Measurements from ENCODE around the gene SERPINA12.

The SERPINA12 gene

GRCh38 chr14:94517248-94517640 is 8.0 kb upstream of the SERPINA12 start:
- no peak overlapping the region for H2AFZ ChIP-seq (ENCODE audit: low read length)
- TF ChIP-seq, protein P1, sequence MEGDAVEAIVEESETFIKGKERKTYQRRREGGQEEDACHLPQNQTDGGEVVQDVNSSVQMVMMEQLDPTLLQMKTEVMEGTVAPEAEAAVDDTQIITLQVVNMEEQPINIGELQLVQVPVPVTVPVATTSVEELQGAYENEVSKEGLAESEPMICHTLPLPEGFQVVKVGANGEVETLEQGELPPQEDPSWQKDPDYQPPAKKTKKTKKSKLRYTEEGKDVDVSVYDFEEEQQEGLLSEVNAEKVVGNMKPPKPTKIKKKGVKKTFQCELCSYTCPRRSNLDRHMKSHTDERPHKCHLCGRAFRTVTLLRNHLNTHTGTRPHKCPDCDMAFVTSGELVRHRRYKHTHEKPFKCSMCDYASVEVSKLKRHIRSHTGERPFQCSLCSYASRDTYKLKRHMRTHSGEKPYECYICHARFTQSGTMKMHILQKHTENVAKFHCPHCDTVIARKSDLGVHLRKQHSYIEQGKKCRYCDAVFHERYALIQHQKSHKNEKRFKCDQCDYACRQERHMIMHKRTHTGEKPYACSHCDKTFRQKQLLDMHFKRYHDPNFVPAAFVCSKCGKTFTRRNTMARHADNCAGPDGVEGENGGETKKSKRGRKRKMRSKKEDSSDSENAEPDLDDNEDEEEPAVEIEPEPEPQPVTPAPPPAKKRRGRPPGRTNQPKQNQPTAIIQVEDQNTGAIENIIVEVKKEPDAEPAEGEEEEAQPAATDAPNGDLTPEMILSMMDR (IDR thresholded peaks at IDR 0.05; ENCODE audit: low read length), result no peak
- TF ChIP-seq EZH2 (IDR thresholded peaks at IDR 0.05; ENCODE audit: borderline replicate concordance, low read length), result no peak
- no peak overlapping the region for H3K4me3 ChIP-seq (ENCODE audit: low read depth, low read length, poor library complexity, severe bottlenecking)
- H3K9ac ChIP-seq (ENCODE audit: low read length), result no peak overlapping the region
- H3K4me2 ChIP-seq (ENCODE audit: low read length), result no peak overlapping the region
- peaks cover 6% of the 10 kb centered on the region; the same call in 1 of the 2 replicates for H3K27me3 ChIP-seq (ENCODE audit: insufficient read depth, low read length)
- no peaks in the 10 kb centered on the region for H3K36me3 ChIP-seq (ENCODE audit: insufficient read depth, low read length)
- H4K20me1 ChIP-seq (ENCODE audit: insufficient read depth, low read length), result no peaks in the 10 kb centered on the region
- no peaks in the 10 kb centered on the region for H3K79me2 ChIP-seq (ENCODE audit: insufficient read depth, low read length)
- H3K4me1 ChIP-seq (ENCODE audit: insufficient read depth, low read length, severe bottlenecking), result no peaks in the 10 kb centered on the region
- no peaks in the 10 kb centered on the region for H3K9me2 ChIP-seq (ENCODE audit: low read depth, low read length)
- no peaks in the 10 kb centered on the region for H3K9me3 ChIP-seq (ENCODE audit: low read length)
- H3F3A ChIP-seq (ENCODE audit: insufficient read depth, low read length), result no peaks in the 10 kb centered on the region
- no peak overlapping the region for H3K27ac ChIP-seq (ENCODE audit: low read depth, low read length, poor library complexity, severe bottlenecking)

DNA sequence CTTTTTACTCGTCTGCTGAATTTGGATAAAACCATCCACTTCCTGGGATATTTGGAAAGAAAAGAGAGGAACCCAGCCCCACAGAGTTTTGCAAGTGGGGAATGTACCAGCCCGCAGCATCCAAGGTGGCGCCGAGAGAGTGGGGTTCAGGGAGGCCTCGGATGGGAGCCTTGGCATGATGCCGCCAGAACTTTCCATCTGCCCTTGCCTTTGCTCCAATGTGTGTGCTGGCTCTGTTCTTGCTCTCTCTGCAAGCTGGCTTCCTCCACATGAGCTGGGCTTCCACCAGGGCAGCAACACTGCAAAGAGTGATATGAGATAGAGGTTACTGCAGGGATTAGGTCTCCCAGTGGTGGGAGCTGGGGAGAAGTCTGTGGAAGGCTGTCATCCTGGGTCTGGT is 6.6 kb upstream of the SERPINA12 start:
- no peak overlapping the region for H3K27ac ChIP-seq (ENCODE audit: low read depth, low read length, poor library complexity, severe bottlenecking)
- H3K4me2 ChIP-seq (ENCODE audit: low read length), result no peak overlapping the region
- TF ChIP-seq, protein P1 (IDR thresholded peaks at IDR 0.05; ENCODE audit: low read length), result no peak
- no peak for TF ChIP-seq EZH2 (IDR thresholded peaks at IDR 0.05; ENCODE audit: borderline replicate concordance, low read length)
- H3K27me3 ChIP-seq (ENCODE audit: insufficient read depth, low read length), result peaks cover 6% of the 10 kb centered on the region; the same call in 1 of the 2 replicates
- no peak overlapping the region for H3K4me3 ChIP-seq (ENCODE audit: low read depth, low read length, poor library complexity, severe bottlenecking)
- no peaks in the 10 kb centered on the region for H3K4me1 ChIP-seq (ENCODE audit: insufficient read depth, low read length, severe bottlenecking)
- no peak overlapping the region for H3K9ac ChIP-seq (ENCODE audit: low read length)
- no peaks in the 10 kb centered on the region for H3K79me2 ChIP-seq (ENCODE audit: insufficient read depth, low read length)
- no peaks in the 10 kb centered on the region for H3K36me3 ChIP-seq (ENCODE audit: insufficient read depth, low read length)
- H3K9me3 ChIP-seq (ENCODE audit: low read length), result no peaks in the 10 kb centered on the region
- H3K9me2 ChIP-seq (ENCODE audit: low read depth, low read length), result no peaks in the 10 kb centered on the region
- no peaks in the 10 kb centered on the region for H3F3A ChIP-seq (ENCODE audit: insufficient read depth, low read length)
- H4K20me1 ChIP-seq (ENCODE audit: insufficient read depth, low read length), result no peaks in the 10 kb centered on the region
- H2AFZ ChIP-seq (ENCODE audit: low read length), result no peak overlapping the region

- Histone ChIP-seq H3K4me3 (ENCODE audit: low read depth, low read length, poor library complexity, severe bottlenecking) (no peak overlapping the region), H3F3A (ENCODE audit: insufficient read depth, low read length) (no peaks in the 10 kb centered on the region), H3K27ac (ENCODE audit: low read depth, low read length, poor library complexity, severe bottlenecking) (no peak overlapping the region), H3K4me2 (ENCODE audit: low read length) (no peak overlapping the region), H3K36me3 (ENCODE audit: insufficient read depth, low read length) (no peaks in the 10 kb centered on the region), H3K79me2 (ENCODE audit: insufficient read depth, low read length) (no peaks in the 10 kb centered on the region), H4K20me1 (ENCODE audit: insufficient read depth, low read length) (no peaks in the 10 kb centered on the region), H3K27me3 (ENCODE audit: insufficient read depth, low read length) (peaks cover 6% of the 10 kb centered on the region; the same call in 1 of the 2 replicates), H3K9me3 (ENCODE audit: low read length) (no peaks in the 10 kb centered on the region), H3K9me2 (ENCODE audit: low read depth, low read length) (no peaks in the 10 kb centered on the region), H3K9ac (ENCODE audit: low read length) (no peak overlapping the region), H2AFZ (ENCODE audit: low read length) (no peak overlapping the region), H3K4me1 (ENCODE audit: insufficient read depth, low read length, severe bottlenecking) (no peaks in the 10 kb centered on the region)
- TF ChIP-seq, protein P1 (IDR thresholded peaks at IDR 0.05; ENCODE audit: low read length), result no peak
- TF ChIP-seq EZH2 (IDR thresholded peaks at IDR 0.05; ENCODE audit: borderline replicate concordance, low read length), result no peak
Observed at GRCh38 chr14:94515426-94515825, 6.2 kb upstream of the SERPINA12 start.
